Measurements from ENCODE around the gene FBXL19.

FBXL19 gene

DNA sequence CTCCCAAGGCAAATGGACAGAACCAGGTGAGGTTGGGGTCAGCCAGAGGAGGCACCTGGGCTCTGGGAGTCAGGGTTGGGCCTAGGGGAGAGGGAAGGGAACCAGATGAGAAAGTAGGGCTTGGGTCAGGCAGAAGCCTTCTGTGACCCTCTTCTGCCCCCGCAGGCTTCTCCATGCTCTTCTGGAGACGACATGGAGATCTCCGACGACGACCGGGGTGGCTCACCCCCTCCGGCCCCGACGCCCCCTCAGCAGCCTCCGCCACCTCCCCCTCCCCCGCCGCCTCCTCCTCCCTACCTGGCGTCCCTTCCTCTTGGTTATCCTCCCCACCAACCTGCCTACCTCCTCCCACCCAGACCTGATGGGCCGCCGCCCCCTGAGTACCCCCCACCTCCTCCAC, 42.1 kb downstream of the FBXL19 start:
- TF ChIP-seq, protein P1, sequence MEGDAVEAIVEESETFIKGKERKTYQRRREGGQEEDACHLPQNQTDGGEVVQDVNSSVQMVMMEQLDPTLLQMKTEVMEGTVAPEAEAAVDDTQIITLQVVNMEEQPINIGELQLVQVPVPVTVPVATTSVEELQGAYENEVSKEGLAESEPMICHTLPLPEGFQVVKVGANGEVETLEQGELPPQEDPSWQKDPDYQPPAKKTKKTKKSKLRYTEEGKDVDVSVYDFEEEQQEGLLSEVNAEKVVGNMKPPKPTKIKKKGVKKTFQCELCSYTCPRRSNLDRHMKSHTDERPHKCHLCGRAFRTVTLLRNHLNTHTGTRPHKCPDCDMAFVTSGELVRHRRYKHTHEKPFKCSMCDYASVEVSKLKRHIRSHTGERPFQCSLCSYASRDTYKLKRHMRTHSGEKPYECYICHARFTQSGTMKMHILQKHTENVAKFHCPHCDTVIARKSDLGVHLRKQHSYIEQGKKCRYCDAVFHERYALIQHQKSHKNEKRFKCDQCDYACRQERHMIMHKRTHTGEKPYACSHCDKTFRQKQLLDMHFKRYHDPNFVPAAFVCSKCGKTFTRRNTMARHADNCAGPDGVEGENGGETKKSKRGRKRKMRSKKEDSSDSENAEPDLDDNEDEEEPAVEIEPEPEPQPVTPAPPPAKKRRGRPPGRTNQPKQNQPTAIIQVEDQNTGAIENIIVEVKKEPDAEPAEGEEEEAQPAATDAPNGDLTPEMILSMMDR (IDR thresholded peaks at IDR 0.05; ENCODE audit: low read depth, low read length) = no peak

DNA sequence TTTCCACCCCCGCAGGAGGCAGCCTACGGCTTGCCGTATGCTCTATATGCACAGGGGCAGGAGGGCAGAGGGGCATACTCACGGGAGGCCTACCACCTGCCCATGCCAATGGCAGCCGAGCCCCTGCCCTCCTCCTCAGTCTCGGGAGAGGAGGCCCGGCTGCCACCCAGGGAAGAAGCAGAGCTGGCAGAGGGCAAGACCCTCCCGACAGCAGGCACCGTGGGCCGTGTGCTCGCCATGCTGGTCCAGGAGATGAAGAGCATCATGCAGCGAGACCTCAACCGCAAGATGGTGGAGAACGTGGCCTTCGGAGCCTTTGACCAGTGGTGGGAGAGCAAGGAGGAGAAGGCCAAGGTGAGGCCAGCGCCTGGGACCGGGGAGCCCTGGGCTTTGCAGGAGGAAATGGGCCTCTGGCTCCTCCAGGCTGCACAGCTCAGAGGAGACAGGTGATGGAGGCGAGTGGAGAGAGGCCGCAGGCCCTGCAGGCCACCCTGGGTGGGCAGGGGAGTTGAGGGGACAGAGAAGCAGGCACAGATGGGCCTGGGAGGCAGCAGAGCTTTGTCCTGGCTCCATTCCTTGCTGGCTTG, 42.8 kb downstream of the FBXL19 start:
- TF ChIP-seq, protein P1 (IDR thresholded peaks at IDR 0.05; ENCODE audit: low read depth, low read length) = no peak
- no peak overlapping the region for H3K4me3 ChIP-seq (ENCODE audit: low read depth, low read length)

More for the DNA sequence above, 42.1 kb downstream of the FBXL19 start:
- H3K4me3 ChIP-seq (ENCODE audit: low read depth, low read length) = no peak overlapping the region

DNA sequence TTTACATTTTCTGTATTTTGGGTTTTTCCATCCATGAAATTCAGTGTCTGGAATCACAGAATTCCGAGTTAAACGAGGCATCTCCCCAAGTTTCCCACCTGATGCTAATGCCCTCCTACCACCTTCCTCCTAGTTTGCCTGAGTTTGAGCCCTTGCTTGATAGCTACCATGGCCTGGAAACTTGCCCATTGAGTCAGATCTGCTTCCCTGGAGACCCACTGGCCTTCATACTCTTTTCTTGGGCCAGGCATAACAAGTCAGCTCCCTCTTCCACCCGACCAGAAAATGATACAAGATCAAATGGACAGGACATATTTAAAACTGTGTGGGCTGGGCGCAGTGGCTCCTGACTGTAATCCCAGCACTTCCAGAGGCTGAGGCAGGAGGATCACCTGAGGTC, 44.4 kb downstream of the FBXL19 start:
- H3K4me3 ChIP-seq (ENCODE audit: low read depth, low read length) = no peak overlapping the region
- TF ChIP-seq, protein P1 (IDR thresholded peaks at IDR 0.05; ENCODE audit: low read depth, low read length) = no peak

DNA sequence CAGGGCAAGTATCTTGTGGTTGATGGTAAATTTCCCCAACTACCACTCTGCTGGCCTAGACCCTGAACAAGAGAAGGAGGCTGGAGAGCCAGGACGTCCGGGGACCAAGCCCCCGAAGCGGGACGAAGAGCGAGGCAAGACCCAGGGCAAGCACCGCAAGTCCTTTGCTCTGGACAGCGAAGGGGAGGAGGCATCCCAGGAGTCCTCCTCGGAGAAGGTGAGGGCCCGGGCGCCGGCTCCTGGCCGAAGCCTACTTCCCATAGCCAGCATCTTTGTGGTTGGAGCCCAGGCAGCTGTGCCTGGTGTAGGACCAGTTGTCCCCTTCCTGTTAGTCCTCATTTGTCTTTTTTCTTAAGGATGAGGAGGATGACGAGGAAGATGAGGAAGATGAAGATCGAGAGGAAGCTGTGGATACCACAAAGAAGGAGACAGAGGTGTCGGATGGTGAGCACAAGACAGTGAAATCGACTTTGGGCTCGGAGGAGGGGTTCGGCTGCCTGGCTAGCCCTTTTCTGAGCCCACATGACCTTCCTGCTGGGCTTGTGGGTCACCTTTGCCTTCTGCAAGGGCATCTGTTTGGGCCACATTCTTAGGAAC, 46.0 kb downstream of the FBXL19 start:
- no peak overlapping the region for H3K4me3 ChIP-seq (ENCODE audit: low read depth, low read length)
- TF ChIP-seq, protein P1 (IDR thresholded peaks at IDR 0.05; ENCODE audit: low read depth, low read length) = no peak

DNA sequence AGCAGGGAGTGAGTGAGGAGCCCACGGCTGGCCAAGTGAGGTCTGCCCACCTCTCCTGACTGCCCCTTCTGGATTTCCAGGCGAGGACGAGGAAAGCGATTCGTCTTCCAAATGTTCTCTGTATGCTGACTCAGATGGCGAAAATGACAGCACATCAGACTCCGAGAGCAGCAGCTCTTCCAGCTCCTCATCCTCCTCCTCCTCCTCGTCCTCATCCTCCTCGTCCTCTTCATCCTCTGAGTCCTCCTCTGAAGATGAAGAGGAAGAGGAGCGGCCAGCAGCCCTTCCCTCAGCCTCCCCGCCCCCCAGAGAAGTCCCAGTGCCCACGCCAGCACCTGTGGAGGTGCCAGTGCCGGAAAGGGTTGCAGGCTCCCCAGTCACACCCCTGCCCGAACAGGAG, 47.9 kb downstream of the FBXL19 start:
- H3K4me3 ChIP-seq (ENCODE audit: low read depth, low read length) = no peak overlapping the region
- TF ChIP-seq, protein P1 (IDR thresholded peaks at IDR 0.05; ENCODE audit: low read depth, low read length) = no peak

DNA sequence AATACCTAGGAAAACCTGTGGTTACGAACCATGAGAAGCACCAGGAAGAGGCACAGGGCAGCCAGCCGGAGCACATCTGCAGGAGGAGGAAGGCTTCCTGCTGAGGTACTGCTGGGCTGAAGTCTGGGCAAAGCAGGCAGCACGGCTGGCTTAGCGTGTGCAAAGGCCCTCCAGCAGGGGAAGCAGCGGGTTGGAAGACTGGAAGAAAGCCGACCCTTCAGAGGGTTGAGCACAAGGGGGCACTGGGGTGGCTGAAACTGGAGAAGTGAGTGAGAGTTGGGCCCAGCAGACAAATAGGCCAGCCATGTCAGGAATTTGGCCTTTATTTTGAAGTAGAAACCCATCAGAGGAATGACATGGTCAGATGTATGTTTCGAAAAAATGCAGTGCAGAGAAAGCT, 49.5 kb downstream of the FBXL19 start:
- TF ChIP-seq, protein P1 (IDR thresholded peaks at IDR 0.05; ENCODE audit: low read depth, low read length) = peak; percentile 26; the same call in 1 of the 2 replicates
- no peak overlapping the region for H3K4me3 ChIP-seq (ENCODE audit: low read depth, low read length)

DNA sequence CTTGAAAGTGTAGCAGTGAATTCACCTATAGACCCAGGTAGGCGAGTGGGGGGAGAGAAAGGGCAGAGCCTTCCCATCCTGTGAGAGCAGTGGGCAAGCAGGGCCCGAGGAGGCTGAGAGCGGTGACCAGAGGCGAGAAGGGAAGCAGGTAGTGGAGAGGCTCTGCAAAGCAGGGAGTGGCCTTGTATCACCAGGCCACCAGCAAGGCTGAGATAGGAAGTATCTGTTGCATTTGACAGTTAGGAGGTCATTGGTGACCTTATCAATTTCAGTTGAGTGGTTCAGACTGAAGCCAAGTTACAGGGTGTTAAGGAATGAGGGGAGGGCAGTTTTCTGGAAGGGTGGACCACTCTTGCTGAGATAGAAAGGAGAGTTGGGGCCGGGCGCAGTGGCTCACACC, 51.0 kb downstream of the FBXL19 start:
- no peak overlapping the region for H3K4me3 ChIP-seq (ENCODE audit: low read depth, low read length)
- TF ChIP-seq, protein P1 (IDR thresholded peaks at IDR 0.05; ENCODE audit: low read depth, low read length) = no peak

All from WI38 (cell line).